GM21786 (cell line): ENCODE results near the gene SCARB2.
"Not testable (repeated sequence)": the region's sequence is repeated elsewhere in the genome, so short reads cannot be mapped to it uniquely, and the experiment has no call there.

Source experiments
- ATAC-seq: cut with Tn5 transposase; IDR thresholded peaks from one replicate; pipeline ENCODE4 v1.9.1; 2021; ENCODE audit not compliant: unreplicated experiment

SCARB2 gene

GRCh38 chr4:76213415-76214176 lies at the start of gene SCARB2:
SCARB2 (minus strand) TSS chr4:76213824; CDS start chr4:76213543, 281 bp downstream.
- peak; percentile 69 for ATAC-seq

GRCh38 chr4:76260571-76260970 lies 46.9 kb upstream of the SCARB2 start:
- no peak for ATAC-seq

- no peak for ATAC-seq
These were observed 44.2 kb upstream of the SCARB2 start for GRCh38 chr4:76257824-76258223.

GRCh38 chr4:76256968-76257367 lies 43.3 kb upstream of the SCARB2 start:
- no peak for ATAC-seq

- ATAC-seq = no peak
These were observed 42.4 kb upstream of the SCARB2 start for GRCh38 chr4:76256032-76256431.

- no peak for ATAC-seq
These were observed 39.9 kb upstream of the SCARB2 start for GRCh38 chr4:76253511-76253910.

- ATAC-seq = no peak
These were observed 38.6 kb upstream of the SCARB2 start for GRCh38 chr4:76252271-76252653.

GRCh38 chr4:76251441-76252270 lies 38.0 kb upstream of the SCARB2 start, which contains the start of gene FAM47E:
FAM47E (plus strand) TSS chr4:76251721; CDS start chr4:76251747, 26 bp downstream.
- ATAC-seq = no peak

GRCh38 chr4:76250962-76251361 lies 37.3 kb upstream of the SCARB2 start:
- ATAC-seq = no peak

- ATAC-seq = no peak
These were observed 33.2 kb upstream of the SCARB2 start for GRCh38 chr4:76246852-76247251.

GRCh38 chr4:76246025-76246424 lies 32.4 kb upstream of the SCARB2 start:
- ATAC-seq = no peak

GRCh38 chr4:76243877-76244276 lies 30.3 kb upstream of the SCARB2 start:
- ATAC-seq = not testable (repeated sequence)

- ATAC-seq = no peak
These were observed 26.6 kb upstream of the SCARB2 start for GRCh38 chr4:76240236-76240635.

GRCh38 chr4:76238701-76239100 lies 25.1 kb upstream of the SCARB2 start:
- no peak for ATAC-seq

- ATAC-seq = no peak
These were observed 24.6 kb upstream of the SCARB2 start for GRCh38 chr4:76238236-76238635.

- no peak for ATAC-seq
These were observed 22.3 kb upstream of the SCARB2 start for GRCh38 chr4:76235915-76236314.

GRCh38 chr4:76235407-76235806 lies 21.8 kb upstream of the SCARB2 start:
- ATAC-seq = no peak

GRCh38 chr4:76234679-76235044 lies 21.0 kb upstream of the SCARB2 start:
- ATAC-seq = no peak

- ATAC-seq = no peak
These were observed 20.5 kb upstream of the SCARB2 start for GRCh38 chr4:76233967-76234678.

- ATAC-seq = no peak
These were observed 19.9 kb upstream of the SCARB2 start for GRCh38 chr4:76233529-76233928.

GRCh38 chr4:76233083-76233482 lies 19.5 kb upstream of the SCARB2 start:
- ATAC-seq = no peak

- no peak for ATAC-seq
These were observed 19.1 kb upstream of the SCARB2 start for GRCh38 chr4:76232681-76233080.
